Omental fat pad (tissue), 4 donors: Measurements from ENCODE around the gene NOL4L. TPM values are rescaled to one million over a fixed set of nuclear protein-coding genes. Genes with fewer than 3 reads are reported as not detected.

ENCODE experiments used
- ATAC-seq: fragments of 150-250 bp; one replicate; pipeline ENCODE4 v1.9.1; 2016; ENCODE audit warnings: mild to moderate bottlenecking, moderate library complexity; ENCODE audit not compliant: low FRiP score
- DNase-seq: peaks from one replicate; pipeline ENCODE4 v3.0.0-alpha.2; 2019; ENCODE audit warnings: low spot score
- CTCF ChIP-seq, 3 donors: fragments of 450-650 bp; IDR thresholded peaks; one replicate each; pipeline ENCODE4 v1.5.1; 2016 to 2017; ENCODE audit warnings: antibody characterized with exemption in 3 of 3, mild to moderate bottlenecking in 3 of 3, moderate library complexity in 2 of 3
- total RNA-seq, 4 donors: library from RNA; depleted of rRNA; stranded (reverse); fragments of >200 nt; gene quantifications; one replicate each; pipeline ENCODE4 v1.1.0, GENCODE V29; 2016

Gene NOL4L
- total RNA-seq, 4 donors from 2014 or later: 6.8 to 15.3 (median 13.6) TPM

GRCh38 chr20:32439132-32439829, 145.9 kb downstream of the NOL4L start:
- no peak for DNase-seq
- ATAC-seq: no peak
- TF ChIP-seq CTCF (IDR thresholded peaks at IDR 0.05): no peak

- no peak for TF ChIP-seq CTCF (IDR thresholded peaks at IDR 0.05)
- DNase-seq (no peak), ATAC-seq (no peak)
Observed at GRCh38 chr20:32438331-32438858, 146.7 kb downstream of the NOL4L start.

- no peak for TF ChIP-seq CTCF (IDR thresholded peaks at IDR 0.05)
- ATAC-seq (no peak), DNase-seq (no peak)
Observed at GRCh38 chr20:32437391-32438074, 147.6 kb downstream of the NOL4L start.

GRCh38 chr20:32436968-32437367, 148.2 kb downstream of the NOL4L start:
- ATAC-seq (no peak), DNase-seq (no peak)
- TF ChIP-seq CTCF (IDR thresholded peaks at IDR 0.05): no peak

- no peak for TF ChIP-seq CTCF (IDR thresholded peaks at IDR 0.05)
- DNase-seq (no peak), ATAC-seq (no peak)
Observed at GRCh38 chr20:32436142-32436861, 148.8 kb downstream of the NOL4L start.

GRCh38 chr20:32435449-32436107, 149.6 kb downstream of the NOL4L start:
- ATAC-seq (peak; percentile 2), DNase-seq (no peak)
- TF ChIP-seq CTCF (IDR thresholded peaks at IDR 0.05): no peak
